ENCODE data around the gene TBKBP1.

DNA sequence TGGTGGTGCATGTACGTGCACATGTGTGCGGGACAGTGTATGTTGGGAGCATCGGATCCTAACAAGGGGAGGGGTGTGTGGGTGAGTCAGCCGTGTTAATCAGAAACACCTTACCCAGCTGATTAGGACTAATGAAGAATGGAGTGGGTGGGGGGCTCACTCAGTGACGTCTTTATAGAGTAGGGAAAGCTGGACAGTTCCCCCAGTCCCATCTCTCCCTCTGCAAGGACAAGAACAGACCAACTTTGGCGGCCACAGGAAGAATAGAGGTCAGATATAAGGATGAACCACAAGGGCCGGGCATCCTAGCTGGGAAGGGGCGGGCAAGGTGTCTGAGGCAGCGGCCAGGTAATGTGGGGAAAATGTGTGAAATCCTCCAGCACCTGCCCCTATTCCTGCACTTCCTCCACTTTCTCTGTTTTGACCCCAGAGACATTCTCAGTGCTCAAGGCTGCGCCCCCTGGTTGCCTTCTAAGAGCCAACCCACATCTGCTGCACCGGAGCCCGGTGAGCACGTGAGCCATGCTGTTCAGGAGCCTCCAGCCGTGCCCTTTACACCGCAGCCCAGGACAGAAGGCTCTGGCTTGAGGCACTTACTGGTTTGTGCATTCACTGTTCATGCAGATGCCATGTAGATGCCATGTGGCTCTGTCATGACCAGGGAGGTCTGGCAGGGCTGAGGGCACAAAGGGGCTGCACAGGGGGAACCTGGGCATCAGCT, 20.2 kb downstream of the TBKBP1 start:
- no peak for TF ChIP-seq POLR2AphosphoS5 (IDR thresholded peaks at IDR 0.05; ENCODE audit: low read depth, low read length)
- TF ChIP-seq POLR2A (IDR thresholded peaks at IDR 0.05; ENCODE audit: low read depth, low read length), result no peak
- no peak for TF ChIP-seq TAF1 (IDR thresholded peaks at IDR 0.05; ENCODE audit: low read depth, low read length)
- TF ChIP-seq SPI1 (IDR thresholded peaks at IDR 0.05; ENCODE audit: low read depth, low read length), result no peak
